OCI-LY7 (cell line): ENCODE measurements around the gene TSPYL2. TPM values are rescaled to one million over a fixed set of nuclear protein-coding genes. Genes with fewer than 3 reads are reported as not detected.

Experiments
- BruUV-seq: library from RNA; stranded (reverse); fragments of 400-500 nt; replicated peaks from 2 replicates; lab custom pipeline; 2021; lab: Mats Ljungman, UMichigan
- CTCF ChIA-PET: fragments of 300-600 bp; sonication (Branson Sonifier 250); formaldehyde crosslinking; loops from one replicate; lab custom pipeline; 2022; ENCODE audit warnings: antibody characterized with exemption; ENCODE audit not compliant: unreplicated experiment; lab: Charles Lee
- POLR2A ChIA-PET: fragments of 300-600 bp; sonication (Branson Sonifier 250); formaldehyde crosslinking; loops from one replicate; lab custom pipeline; 2022; ENCODE audit warnings: antibody characterized with exemption; lab: Charles Lee
- DNase-seq: peaks from one replicate; pipeline ENCODE4 v3.0.0-alpha.2; 2015; ENCODE audit warnings: low spot score
- H2AFZ ChIP-seq: fragments of 200-600 bp; sonication (generic), shearing (Covaris generic); 2 replicates; pipeline ENCODE4 v1.6.1; 2014; ENCODE audit warnings: mild to moderate bottlenecking, antibody characterized with exemption, low read length, moderate library complexity
- H3K27ac ChIP-seq: fragments of 200-600 bp; sonication (generic); 2 replicates; pipeline ENCODE4 v1.5.1; 2014; ENCODE audit warnings: mixed run types, low read depth, mild to moderate bottlenecking, moderate library complexity, low read length, inconsistent platforms; ENCODE audit not compliant: poor library complexity, severe bottlenecking
- H3K36me3 ChIP-seq: fragments of 200-600 bp; sonication (generic); 2 replicates; pipeline ENCODE4 v1.6.1; 2014; ENCODE audit warnings: mild to moderate bottlenecking, antibody characterized with exemption, low read length, moderate library complexity, mixed read lengths; ENCODE audit not compliant: insufficient read depth
- H3K4me1 ChIP-seq: fragments of 200-600 bp; sonication (generic); 2 replicates; pipeline ENCODE4 v1.5.1; 2014; ENCODE audit warnings: mild to moderate bottlenecking, low read length; ENCODE audit not compliant: insufficient read depth, poor library complexity, severe bottlenecking
- H3K4me2 ChIP-seq: fragments of 200-600 bp; sonication (generic); 2 replicates; pipeline ENCODE4 v1.6.1; 2014; ENCODE audit warnings: mild to moderate bottlenecking, low read length
- H3K4me3 ChIP-seq: fragments of 200-600 bp; sonication (generic); 2 replicates; pipeline ENCODE4 v1.5.1; 2014; ENCODE audit warnings: mild to moderate bottlenecking, low read depth, low read length; ENCODE audit not compliant: poor library complexity, severe bottlenecking
- H3K79me2 ChIP-seq: fragments of 200-600 bp; sonication (generic); 2 replicates; pipeline ENCODE4 v1.6.1; 2016; ENCODE audit warnings: low read depth, mild to moderate bottlenecking, low read length, moderate library complexity, mixed read lengths; ENCODE audit not compliant: insufficient read depth
- H3K9me2 ChIP-seq: fragments of 200-600 bp; sonication (generic); 2 replicates; pipeline ENCODE4 v1.6.1; 2016; ENCODE audit warnings: mild to moderate bottlenecking, low read length, mixed read lengths; ENCODE audit not compliant: insufficient read depth
- H3K9me3 ChIP-seq: fragments of 200-600 bp; sonication (generic); 2 replicates; pipeline ENCODE4 v1.6.1; 2014; ENCODE audit warnings: mild to moderate bottlenecking, mixed run types, low read length, mixed read lengths
- H4K20me1 ChIP-seq: fragments of 200-600 bp; sonication (generic); 2 replicates; pipeline ENCODE4 v1.6.1; 2014; ENCODE audit warnings: mild to moderate bottlenecking, antibody characterized with exemption, low read length, moderate library complexity, mixed read lengths; ENCODE audit not compliant: insufficient read depth
- EZH2phosphoT487 ChIP-seq: fragments of 200-600 bp; sonication (generic); IDR thresholded peaks from 2 replicates; pipeline ENCODE4 v1.6.1; 2018; ENCODE audit warnings: low read depth, borderline replicate concordance, mild to moderate bottlenecking, mixed run types, antibody characterized with exemption, low read length, moderate library complexity, mixed read lengths
- intact Hi-C: fragments of 100-400 bp; cut with micrococcal nuclease; formaldehyde crosslinking; loops from one replicate; pipeline ENCODE4 v1.10.0; 2022; ENCODE audit not compliant: unreplicated experiment
- total RNA-seq, 2 experiments: library from RNA; depleted of rRNA in 1 of 2; stranded (reverse); fragments of >200 nt in 1 of 2; shearing (Covaris generic) in 1 of 2; gene quantifications; 2 replicates each; pipeline ENCODE4 v1.2.3, GENCODE V29; 2014 to 2022
- TF ChIP-seq, protein P1 (sequence below): fragments of 200-600 bp; sonication (generic); conservative IDR thresholded peaks from 2 replicates; pipeline ENCODE4 v1.5.1; 2014; ENCODE audit warnings: mild to moderate bottlenecking, antibody characterized with exemption, low read length, moderate library complexity, mixed read lengths

TSPYL2 gene
- total RNA-seq, 2 experiments from 2014 or later = 21.7 to 22.0 TPM

- peak; percentile 17 for DNase-seq
- Histone ChIP-seq H3K4me3 (peak overlapping the region; percentile 53), H3K4me1 (peaks cover 18% of the 10 kb centered on the region), H3K36me3 (no peaks in the 10 kb centered on the region), H3K9me3 (no peaks in the 10 kb centered on the region), H2AFZ (peak overlapping the region; percentile 76), H3K27ac (peak overlapping the region; percentile 86), H3K79me2 (no peaks in the 10 kb centered on the region), H3K4me2 (peak overlapping the region; percentile 79), H3K9me2 (no peaks in the 10 kb centered on the region), H4K20me1 (no peaks in the 10 kb centered on the region)
- intact Hi-C loops = no loop called here
- POLR2A ChIA-PET = interaction anchor here (1.2 kb wide), 1 partner anchor 22 kb away, joined by 9 read pairs; the partner anchor contains the start of gene KANTR
- TSS peak; percentile 54 for BruUV-seq
- CTCF ChIA-PET = interaction anchor here (0.7 kb wide), 1 partner anchor 56 kb away, joined by 3 read pairs; no protein-coding TSS in a partner anchor
- TF ChIP-seq, protein P1, sequence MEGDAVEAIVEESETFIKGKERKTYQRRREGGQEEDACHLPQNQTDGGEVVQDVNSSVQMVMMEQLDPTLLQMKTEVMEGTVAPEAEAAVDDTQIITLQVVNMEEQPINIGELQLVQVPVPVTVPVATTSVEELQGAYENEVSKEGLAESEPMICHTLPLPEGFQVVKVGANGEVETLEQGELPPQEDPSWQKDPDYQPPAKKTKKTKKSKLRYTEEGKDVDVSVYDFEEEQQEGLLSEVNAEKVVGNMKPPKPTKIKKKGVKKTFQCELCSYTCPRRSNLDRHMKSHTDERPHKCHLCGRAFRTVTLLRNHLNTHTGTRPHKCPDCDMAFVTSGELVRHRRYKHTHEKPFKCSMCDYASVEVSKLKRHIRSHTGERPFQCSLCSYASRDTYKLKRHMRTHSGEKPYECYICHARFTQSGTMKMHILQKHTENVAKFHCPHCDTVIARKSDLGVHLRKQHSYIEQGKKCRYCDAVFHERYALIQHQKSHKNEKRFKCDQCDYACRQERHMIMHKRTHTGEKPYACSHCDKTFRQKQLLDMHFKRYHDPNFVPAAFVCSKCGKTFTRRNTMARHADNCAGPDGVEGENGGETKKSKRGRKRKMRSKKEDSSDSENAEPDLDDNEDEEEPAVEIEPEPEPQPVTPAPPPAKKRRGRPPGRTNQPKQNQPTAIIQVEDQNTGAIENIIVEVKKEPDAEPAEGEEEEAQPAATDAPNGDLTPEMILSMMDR = no peak
- TF ChIP-seq EZH2phosphoT487 = no peak
Measured at GRCh38 chrX:53072418-53073114, 9.6 kb upstream of the TSPYL2 start.

- peak overlapping the region; percentile 79 for H3K4me2 ChIP-seq
- POLR2A ChIA-PET = no interaction called here
Measured at GRCh38 chrX:53073115-53073586, 9.0 kb upstream of the TSPYL2 start.

More at GRCh38 chrX:53073115-53073586, 9.0 kb upstream of the TSPYL2 start:
- Histone ChIP-seq H3K4me1 (peaks cover 18% of the 10 kb centered on the region), H3K9me2 (no peaks in the 10 kb centered on the region), H3K79me2 (no peaks in the 10 kb centered on the region), H3K27ac (peak overlapping the region; percentile 86), H4K20me1 (no peaks in the 10 kb centered on the region), H3K9me3 (no peaks in the 10 kb centered on the region), H3K4me3 (peak overlapping the region; percentile 53), H2AFZ (peak overlapping the region; percentile 76; the same call in 1 of the 2 replicates), H3K36me3 (no peaks in the 10 kb centered on the region)
- TF ChIP-seq, protein P1 = no peak
- intact Hi-C loops = no loop called here
- CTCF ChIA-PET = no interaction called here
- DNase-seq = peak; percentile 28
- no TSS peak for BruUV-seq
